Loucy (cell line): ENCODE results near the gene PPP1R10.
A peak's percentile ranks its signal among the peaks of the same experiment; 100 is the strongest.

ENCODE experiments used
- H2AFZ ChIP-seq: fragments of 200-600 bp; sonication (generic); 2 replicates; pipeline ENCODE4 v1.6.0; 2016; ENCODE audit warnings: antibody characterized with exemption, mild to moderate bottlenecking, low read length, moderate library complexity
- H3F3A ChIP-seq: fragments of 200-600 bp; 2 replicates; pipeline ENCODE4 v1.6.0; 2016; ENCODE audit warnings: antibody characterized with exemption, low read depth, mild to moderate bottlenecking
- H3K27me3 ChIP-seq: fragments of 200-600 bp; sonication (generic); 2 replicates; pipeline ENCODE4 v1.6.1; 2014; ENCODE audit warnings: low read length, mild to moderate bottlenecking; ENCODE audit not compliant: insufficient read depth, poor library complexity, severe bottlenecking
- H3K36me3 ChIP-seq: fragments of 200-600 bp; sonication (generic); 2 replicates; pipeline ENCODE4 v1.6.1; 2016; ENCODE audit warnings: low read length; ENCODE audit not compliant: insufficient read depth
- H3K4me1 ChIP-seq: fragments of 200-600 bp; sonication (generic); 2 replicates; pipeline ENCODE4 v1.5.1; 2014; ENCODE audit warnings: low read length, mild to moderate bottlenecking; ENCODE audit not compliant: insufficient read depth, poor library complexity, severe bottlenecking
- H3K4me2 ChIP-seq: fragments of 200-600 bp; sonication (generic); 2 replicates; pipeline ENCODE4 v1.6.0; 2014; ENCODE audit warnings: antibody characterized with exemption, low read length, low read depth, mild to moderate bottlenecking; ENCODE audit not compliant: poor library complexity, severe bottlenecking
- H3K4me3 ChIP-seq: fragments of 200-600 bp; sonication (generic); 2 replicates; pipeline ENCODE4 v1.5.1; 2014; ENCODE audit warnings: low read length, mild to moderate bottlenecking, mixed read lengths; ENCODE audit not compliant: poor library complexity, severe bottlenecking
- H3K79me2 ChIP-seq: fragments of 200-600 bp; sonication (generic); 2 replicates; pipeline ENCODE4 v1.6.1; 2014; ENCODE audit warnings: low read length; ENCODE audit not compliant: insufficient read depth
- H3K9ac ChIP-seq: fragments of 200-600 bp; sonication (generic); 2 replicates; pipeline ENCODE4 v1.6.0; 2014; ENCODE audit warnings: mild to moderate bottlenecking, low read depth, low read length, moderate library complexity; ENCODE audit not compliant: poor library complexity, severe bottlenecking
- H3K9me2 ChIP-seq: fragments of 200-600 bp; sonication (generic); replicated peaks from 2 replicates; pipeline ENCODE4 v1.6.1; 2016; ENCODE audit warnings: low read depth, low read length, mixed read lengths
- H3K9me3 ChIP-seq: fragments of 200-600 bp; sonication (generic); 2 replicates; pipeline ENCODE4 v1.6.1; 2014; ENCODE audit warnings: mild to moderate bottlenecking, antibody characterized with exemption, low read length, low read depth; ENCODE audit not compliant: insufficient read depth
- H4K20me1 ChIP-seq: fragments of 200-600 bp; sonication (generic); 2 replicates; pipeline ENCODE4 v1.6.0; 2014; ENCODE audit warnings: antibody characterized with exemption, low read length, mild to moderate bottlenecking; ENCODE audit not compliant: insufficient read depth, poor library complexity, severe bottlenecking
- CTCF ChIP-seq: fragments of 200-600 bp; sonication (generic); conservative IDR thresholded peaks from 2 replicates; pipeline ENCODE4 v1.5.1; 2014; ENCODE audit warnings: mild to moderate bottlenecking, antibody characterized with exemption, low read length
- EZH2phosphoT487 ChIP-seq: fragments of 200-600 bp; IDR thresholded peaks from 2 replicates; pipeline ENCODE4 v1.6.1; 2018; ENCODE audit warnings: antibody characterized with exemption, mild to moderate bottlenecking, moderate library complexity, borderline replicate concordance

The PPP1R10 gene

GRCh38 chr6:30570263-30570662 lies 46.8 kb downstream of the PPP1R10 start:
- TF ChIP-seq CTCF = no peak
- no peak for TF ChIP-seq EZH2phosphoT487
- Histone ChIP-seq H3K9me2 (no peaks in the 10 kb centered on the region), H3K79me2 (peaks cover 39% of the 10 kb centered on the region), H3K9me3 (no peaks in the 10 kb centered on the region), H3K4me3 (peak overlapping the region; percentile 91), H3K36me3 (no peaks in the 10 kb centered on the region), H3F3A (no peaks in the 10 kb centered on the region), H3K4me2 (peak overlapping the region; percentile 94), H3K27me3 (no peaks in the 10 kb centered on the region), H4K20me1 (peaks cover 36% of the 10 kb centered on the region), H3K4me1 (peaks cover 37% of the 10 kb centered on the region), H2AFZ (peak overlapping the region; percentile 90), H3K9ac (peak overlapping the region; percentile 71)

- Histone ChIP-seq H3K4me1 (peaks cover 20% of the 10 kb centered on the region), H4K20me1 (peaks cover 17% of the 10 kb centered on the region), H3K27me3 (no peaks in the 10 kb centered on the region), H3F3A (peaks cover 4% of the 10 kb centered on the region; the same call in 1 of the 2 replicates), H3K36me3 (no peaks in the 10 kb centered on the region), H3K9me3 (no peaks in the 10 kb centered on the region), H3K9ac (no peak overlapping the region), H3K9me2 (no peaks in the 10 kb centered on the region), H2AFZ (no peak overlapping the region), H3K79me2 (peaks cover 19% of the 10 kb centered on the region), H3K4me2 (no peak overlapping the region), H3K4me3 (no peak overlapping the region)
- TF ChIP-seq CTCF = no peak
- no peak for TF ChIP-seq EZH2phosphoT487
These were observed 48.8 kb downstream of the PPP1R10 start for GRCh38 chr6:30568245-30568644.

DNA sequence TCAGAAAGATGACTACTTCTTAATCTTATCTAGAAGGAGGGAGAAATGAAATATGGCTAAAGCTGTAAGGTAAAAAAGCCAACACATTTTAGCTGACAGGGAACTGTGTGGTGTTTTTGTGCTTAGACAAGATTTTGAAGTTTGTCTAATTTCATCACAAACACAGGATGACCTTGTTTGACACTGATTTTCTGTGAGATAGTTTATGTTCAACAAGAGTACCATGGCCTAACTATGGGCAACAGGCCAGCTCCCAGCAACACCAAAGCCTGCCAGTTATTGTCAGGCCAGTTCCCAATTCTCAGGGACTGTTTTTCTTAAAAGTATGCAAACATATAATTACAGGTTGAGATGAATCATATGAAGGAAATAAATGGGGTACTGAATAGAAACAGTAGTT lies 51.3 kb downstream of the PPP1R10 start:
- H3K9me2 ChIP-seq = no peaks in the 10 kb centered on the region
- no peaks in the 10 kb centered on the region for H4K20me1 ChIP-seq
- H3K4me2 ChIP-seq = no peak overlapping the region
- H3K9me3 ChIP-seq = no peaks in the 10 kb centered on the region
- H3K4me1 ChIP-seq = peaks cover 6% of the 10 kb centered on the region
- peaks cover 12% of the 10 kb centered on the region; the same call in 1 of the 2 replicates for H3K36me3 ChIP-seq
- TF ChIP-seq EZH2phosphoT487 (no peak), CTCF (no peak)
- H3K9ac ChIP-seq = no peak overlapping the region
- peaks cover 4% of the 10 kb centered on the region; the same call in 1 of the 2 replicates for H3F3A ChIP-seq
- H3K4me3 ChIP-seq = no peak overlapping the region
- H3K79me2 ChIP-seq = no peaks in the 10 kb centered on the region
- H3K27me3 ChIP-seq = no peaks in the 10 kb centered on the region
- H2AFZ ChIP-seq = no peak overlapping the region
